Measurements from ENCODE around the gene LRIG1. TPM values are rescaled to one million over a fixed set of nuclear protein-coding genes. Genes with fewer than 3 reads are reported as not detected.
A peak's percentile ranks its signal among the peaks of the same experiment; 100 is the strongest.

LRIG1 gene
- total RNA-seq, 1 experiment from 2014 or later, result 2.2 TPM

- H3K4me3 ChIP-seq (ENCODE audit: low read length), result no peak overlapping the region
- no peak overlapping the region for H3K9ac ChIP-seq (ENCODE audit: low read length)
- H3K9me3 ChIP-seq (ENCODE audit: low read length), result no peaks in the 10 kb centered on the region
- DNase-seq, result peak; percentile 32
- H3K4me2 ChIP-seq (ENCODE audit: low read length), result peak overlapping the region; percentile 28; the same call in 1 of the 2 replicates
- H4K20me1 ChIP-seq (ENCODE audit: low read length), result no peaks in the 10 kb centered on the region
- H3K36me3 ChIP-seq (ENCODE audit: low read depth, low read length), result no peaks in the 10 kb centered on the region
- H3F3A ChIP-seq (ENCODE audit: low read length, unreplicated experiment), result no peaks in the 10 kb centered on the region
- peak overlapping the region; percentile 48; the same call in 1 of the 2 replicates for H2AFZ ChIP-seq (ENCODE audit: low read length)
- no TSS peak for BruUV-seq (replicated peaks)
- H3K9me2 ChIP-seq (replicated peaks; ENCODE audit: low read length), result no peaks in the 10 kb centered on the region
- H3K79me2 ChIP-seq (ENCODE audit: low read length), result no peaks in the 10 kb centered on the region
- intact Hi-C loops (cut with micrococcal nuclease), result no loop called here
- TF ChIP-seq EZH2 (IDR thresholded peaks at IDR 0.05; ENCODE audit: low read length, unreplicated experiment) (no peak), EZH2phosphoT487 (IDR thresholded peaks at IDR 0.05; ENCODE audit: borderline replicate concordance, low read length) (no peak)
- TF ChIP-seq, protein P1, sequence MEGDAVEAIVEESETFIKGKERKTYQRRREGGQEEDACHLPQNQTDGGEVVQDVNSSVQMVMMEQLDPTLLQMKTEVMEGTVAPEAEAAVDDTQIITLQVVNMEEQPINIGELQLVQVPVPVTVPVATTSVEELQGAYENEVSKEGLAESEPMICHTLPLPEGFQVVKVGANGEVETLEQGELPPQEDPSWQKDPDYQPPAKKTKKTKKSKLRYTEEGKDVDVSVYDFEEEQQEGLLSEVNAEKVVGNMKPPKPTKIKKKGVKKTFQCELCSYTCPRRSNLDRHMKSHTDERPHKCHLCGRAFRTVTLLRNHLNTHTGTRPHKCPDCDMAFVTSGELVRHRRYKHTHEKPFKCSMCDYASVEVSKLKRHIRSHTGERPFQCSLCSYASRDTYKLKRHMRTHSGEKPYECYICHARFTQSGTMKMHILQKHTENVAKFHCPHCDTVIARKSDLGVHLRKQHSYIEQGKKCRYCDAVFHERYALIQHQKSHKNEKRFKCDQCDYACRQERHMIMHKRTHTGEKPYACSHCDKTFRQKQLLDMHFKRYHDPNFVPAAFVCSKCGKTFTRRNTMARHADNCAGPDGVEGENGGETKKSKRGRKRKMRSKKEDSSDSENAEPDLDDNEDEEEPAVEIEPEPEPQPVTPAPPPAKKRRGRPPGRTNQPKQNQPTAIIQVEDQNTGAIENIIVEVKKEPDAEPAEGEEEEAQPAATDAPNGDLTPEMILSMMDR (conservative IDR thresholded peaks at IDR 0.05; ENCODE audit: low read depth, low read length), result no peak
- H3K27ac ChIP-seq (ENCODE audit: low read length), result no peak overlapping the region
- no peaks in the 10 kb centered on the region for H3K27me3 ChIP-seq (ENCODE audit: low read length)
- peaks cover 9% of the 10 kb centered on the region; the same call in 1 of the 2 replicates for H3K4me1 ChIP-seq (ENCODE audit: insufficient read depth, low read length)
- CTCF ChIA-PET, result no interaction called here
- POLR2A ChIA-PET (ENCODE audit: unreplicated experiment), result interaction anchor here (0.5 kb wide), 1 partner anchor 36 kb away, joined by 3 read pairs; no protein-coding TSS in a partner anchor
- ATAC-seq, result no peak
Measured at GRCh38 chr3:66450390-66451022, 50.3 kb downstream of the LRIG1 start.

DNA sequence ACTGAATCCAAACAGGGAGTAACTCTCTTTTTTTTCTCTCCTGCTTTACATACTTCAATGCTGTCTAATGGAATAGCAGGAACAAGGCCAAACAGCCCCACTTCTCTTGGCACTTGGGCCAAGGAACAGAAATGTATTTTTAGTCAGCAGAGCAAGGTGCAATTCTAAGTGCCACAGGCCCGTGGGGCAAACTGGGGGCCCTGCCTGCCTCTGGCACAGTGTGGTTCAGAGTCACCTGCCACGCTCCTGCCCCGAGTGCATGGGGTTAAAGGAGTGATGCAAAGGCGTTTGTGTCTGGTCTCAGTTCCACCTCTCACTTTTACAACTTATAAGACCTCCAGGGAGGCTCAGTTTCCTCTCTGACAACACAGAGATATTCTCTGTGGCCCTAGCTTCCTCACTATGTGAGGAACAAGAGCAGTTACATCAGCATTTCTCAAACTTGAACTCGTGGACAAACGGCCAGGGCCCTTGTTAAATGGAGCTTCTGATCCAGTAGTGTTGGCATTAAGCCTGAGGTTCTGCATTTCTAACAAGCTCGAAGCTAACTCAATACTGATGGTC lies 51.3 kb downstream of the LRIG1 start:
- intact Hi-C loops (cut with micrococcal nuclease), result no loop called here
- CTCF ChIA-PET, result no interaction called here
- ATAC-seq, result no peak

More for the DNA sequence above, 51.3 kb downstream of the LRIG1 start:
- Histone ChIP-seq H3K4me1 (ENCODE audit: insufficient read depth, low read length) (peaks cover 9% of the 10 kb centered on the region; the same call in 1 of the 2 replicates), H3F3A (ENCODE audit: low read length, unreplicated experiment) (no peaks in the 10 kb centered on the region), H3K27me3 (ENCODE audit: low read length) (no peaks in the 10 kb centered on the region), H3K79me2 (ENCODE audit: low read length) (no peaks in the 10 kb centered on the region), H3K4me3 (ENCODE audit: low read length) (no peak overlapping the region), H3K27ac (ENCODE audit: low read length) (no peak overlapping the region), H2AFZ (ENCODE audit: low read length) (no peak overlapping the region), H3K9ac (ENCODE audit: low read length) (no peak overlapping the region), H4K20me1 (ENCODE audit: low read length) (no peaks in the 10 kb centered on the region), H3K36me3 (ENCODE audit: low read depth, low read length) (no peaks in the 10 kb centered on the region), H3K9me3 (ENCODE audit: low read length) (no peaks in the 10 kb centered on the region), H3K4me2 (ENCODE audit: low read length) (no peak overlapping the region), H3K9me2 (replicated peaks; ENCODE audit: low read length) (no peaks in the 10 kb centered on the region)
- no peak for DNase-seq
- no peak for TF ChIP-seq EZH2phosphoT487 (IDR thresholded peaks at IDR 0.05; ENCODE audit: borderline replicate concordance, low read length)
- TF ChIP-seq EZH2 (IDR thresholded peaks at IDR 0.05; ENCODE audit: low read length, unreplicated experiment), result no peak
- TF ChIP-seq, protein P1 (conservative IDR thresholded peaks at IDR 0.05; ENCODE audit: low read depth, low read length), result no peak
- POLR2A ChIA-PET (ENCODE audit: unreplicated experiment), result no interaction called here
- BruUV-seq (replicated peaks), result no TSS peak

Data from PC-3 (cell line).